Activated T-cell treated with anti-CD3 and anti-CD28 coated beads for 48 hours (primary cell): ENCODE measurements around the gene OR4C12.
"Not testable (repeated sequence)": the region's sequence is repeated elsewhere in the genome, so short reads cannot be mapped to it uniquely, and the experiment has no call there.

ENCODE experiments used
- DNase-seq: peaks from one replicate; pipeline ENCODE4 v3.0.0-alpha.2; 2020; ENCODE audit warnings: low read depth

The OR4C12 gene

GRCh38 chr11:49982435-49982834 is at the start of gene OR4C12:
TSS of gene OR4C12 (minus strand) at chr11:49982535. CDS start at chr11:49982501, 34 bp downstream.
- DNase-seq = not testable (repeated sequence)

GRCh38 chr11:50030193-50030592 is 47.9 kb upstream of the OR4C12 start:
- no peak for DNase-seq

DNA sequence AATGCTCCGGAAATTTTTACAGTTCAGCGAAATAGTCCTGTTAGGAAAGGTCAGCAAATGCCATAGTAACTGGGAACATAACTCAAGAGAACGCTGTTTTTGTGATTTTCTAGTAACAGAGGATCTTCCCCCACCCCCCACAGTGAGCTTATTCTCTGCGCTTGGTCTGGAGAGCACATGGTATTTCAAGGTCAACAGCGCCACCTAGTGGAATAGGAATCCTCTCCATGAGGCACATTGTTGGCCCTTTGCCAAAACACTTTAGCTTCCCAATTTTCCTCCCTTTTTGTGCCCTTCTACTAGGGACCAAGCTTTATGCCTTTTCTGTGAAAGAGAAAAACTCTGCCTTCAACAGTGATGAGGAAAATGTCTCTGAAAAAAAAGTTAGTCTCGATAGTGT is 13.2 kb upstream of the OR4C12 start:
- DNase-seq = peak; percentile 5

DNA sequence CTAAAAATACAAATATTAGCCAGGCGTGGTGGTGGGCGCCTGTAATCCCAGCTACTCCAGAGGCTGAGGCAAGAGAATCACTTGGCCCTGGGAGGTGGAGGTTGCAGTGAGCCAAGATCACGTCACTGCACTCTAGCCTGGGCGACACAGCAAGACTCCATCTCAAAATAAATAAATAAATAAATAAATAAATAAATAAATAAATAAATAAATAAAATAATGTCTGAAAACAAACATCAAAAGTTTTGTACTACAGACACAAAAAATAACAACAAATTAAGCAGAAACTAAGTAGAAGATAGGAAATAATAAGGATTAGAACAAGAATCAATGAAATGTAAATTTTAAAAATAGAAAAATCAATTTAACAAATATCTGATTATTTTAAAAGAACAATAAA is 8.9 kb downstream of the OR4C12 start:
- not testable (repeated sequence) for DNase-seq

DNA sequence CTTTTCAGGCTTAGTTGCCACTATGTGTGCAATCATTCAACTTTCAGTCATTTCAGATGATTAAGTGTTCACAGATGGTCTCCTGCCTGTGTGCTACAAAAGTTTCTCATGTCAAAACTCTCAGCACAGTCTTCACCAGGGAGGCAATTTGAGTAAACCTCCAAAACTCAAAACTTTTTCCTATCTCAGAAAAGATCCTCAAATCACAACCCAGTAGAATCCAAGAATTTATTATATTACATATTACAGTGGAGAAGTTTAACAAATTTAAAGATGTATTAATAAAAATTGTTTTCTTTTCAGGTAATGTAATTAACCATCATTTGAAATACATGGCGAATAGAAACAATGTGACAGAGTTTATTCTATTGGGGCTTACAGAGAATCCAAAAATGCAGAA is 30.2 kb downstream of the OR4C12 start, which contains the start of gene OR4C13:
Gene OR4C13 (plus strand): TSS at position 301 of the 400 bp plus-strand sequence. CDS start 32 bp downstream, at position 333.
- no peak for DNase-seq

- not testable (repeated sequence) for DNase-seq
Measured at GRCh38 chr11:49948701-49949100, 33.6 kb downstream of the OR4C12 start.
